ENCODE results near the gene MC3R. TPM values are rescaled to one million over a fixed set of nuclear protein-coding genes. Genes with fewer than 3 reads are reported as not detected.

MC3R gene
- total RNA-seq, 1 experiment from 2014 or later, result not detected

- ChIA-PET CTCF (no interaction called here), POLR2A (no interaction called here), RAD21 (ENCODE audit: low non-redundant PET in 1 of 2, low total read pairs in 2 of 2, uncharacterized antibody in 2 of 2, unreplicated experiment in 2 of 2) (no interaction called here)
- no TSS peak for BruUV-seq (replicated peaks)
- intact Hi-C loops (cut with micrococcal nuclease), result loop anchor here (5.0 kb wide), 1 partner anchor 1578 kb away; no protein-coding TSS in a partner anchor
- TF ChIP-seq ELF1 (IDR thresholded peaks at IDR 0.05; ENCODE audit: borderline replicate concordance, low read depth) (no peak), POLR2AphosphoS5 (IDR thresholded peaks at IDR 0.05; ENCODE audit: low read depth, low read length) (no peak), SP1 (IDR thresholded peaks at IDR 0.05; ENCODE audit: low read depth) (no peak), CEBPB (IDR thresholded peaks at IDR 0.05; ENCODE audit: low read depth) (no peak), SRF (IDR thresholded peaks at IDR 0.05; ENCODE audit: low read depth) (no peak), ZFX (IDR thresholded peaks at IDR 0.05) (no peak), FOSL1 (IDR thresholded peaks at IDR 0.05; ENCODE audit: low read depth) (no peak), ATF3 (IDR thresholded peaks at IDR 0.05) (no peak), YY1 (IDR thresholded peaks at IDR 0.05; ENCODE audit: extremely low read depth, insufficient replicate concordance, low read depth, low read length) (no peak), EGR1 (IDR thresholded peaks at IDR 0.05; ENCODE audit: low read depth) (no peak), POLR2A (IDR thresholded peaks at IDR 0.05; ENCODE audit: borderline replicate concordance, extremely low read depth, insufficient read depth, insufficient read length) (no peak), TCF7L2 (IDR thresholded peaks at IDR 0.05; ENCODE audit: borderline replicate concordance, extremely low read depth, insufficient read depth, insufficient read length) (no peak), EZH2phosphoT487 (IDR thresholded peaks at IDR 0.05; ENCODE audit: borderline replicate concordance) (no peak), JUND (IDR thresholded peaks at IDR 0.05) (no peak)
- H3K36me3 ChIP-seq (ENCODE audit: control insufficient read depth in 1 of 2, insufficient read depth in 2 of 2, low read length in 2 of 2), result no peaks in the 10 kb centered on the region
- H3K9ac ChIP-seq (ENCODE audit: low read length), result no peak overlapping the region
- ATAC-seq (no peak), DNase-seq (ENCODE audit: low read depth, low spot score) (no peak)
- no peaks in the 10 kb centered on the region for H3K27me3 ChIP-seq (ENCODE audit: insufficient read depth, low read length)
- no peak overlapping the region for H2AFZ ChIP-seq (ENCODE audit: low read depth, low read length, poor library complexity, severe bottlenecking)
- H3K4me2 ChIP-seq (ENCODE audit: low read length), result no peak overlapping the region
- H3K27ac ChIP-seq (ENCODE audit: low read depth, low read length), result no peak overlapping the region
- H3K9me3 ChIP-seq (ENCODE audit: control insufficient read depth in 1 of 2, insufficient read depth in 1 of 2, low read depth in 1 of 2, low read length in 2 of 2), result no peaks in the 10 kb centered on the region
- no peaks in the 10 kb centered on the region for H3K4me1 ChIP-seq (ENCODE audit: control insufficient read depth in 1 of 2, insufficient read depth in 2 of 2, low read length in 2 of 2)
- H4K20me1 ChIP-seq (ENCODE audit: insufficient read depth), result no peaks in the 10 kb centered on the region
- no peaks in the 10 kb centered on the region for H3K79me2 ChIP-seq (ENCODE audit: insufficient read depth, low read length)
- no peaks in the 10 kb centered on the region for H3K9me2 ChIP-seq (ENCODE audit: insufficient read depth)
- H3K4me3 ChIP-seq (replicated peaks in 1 of 2; ENCODE audit: low read depth in 1 of 2, low read length in 2 of 2), result no peak overlapping the region
These were observed 2.8 kb upstream of the MC3R start for GRCh38 chr20:56245761-56246160.
